ENCODE results near the gene CLEC16A.

DNA sequence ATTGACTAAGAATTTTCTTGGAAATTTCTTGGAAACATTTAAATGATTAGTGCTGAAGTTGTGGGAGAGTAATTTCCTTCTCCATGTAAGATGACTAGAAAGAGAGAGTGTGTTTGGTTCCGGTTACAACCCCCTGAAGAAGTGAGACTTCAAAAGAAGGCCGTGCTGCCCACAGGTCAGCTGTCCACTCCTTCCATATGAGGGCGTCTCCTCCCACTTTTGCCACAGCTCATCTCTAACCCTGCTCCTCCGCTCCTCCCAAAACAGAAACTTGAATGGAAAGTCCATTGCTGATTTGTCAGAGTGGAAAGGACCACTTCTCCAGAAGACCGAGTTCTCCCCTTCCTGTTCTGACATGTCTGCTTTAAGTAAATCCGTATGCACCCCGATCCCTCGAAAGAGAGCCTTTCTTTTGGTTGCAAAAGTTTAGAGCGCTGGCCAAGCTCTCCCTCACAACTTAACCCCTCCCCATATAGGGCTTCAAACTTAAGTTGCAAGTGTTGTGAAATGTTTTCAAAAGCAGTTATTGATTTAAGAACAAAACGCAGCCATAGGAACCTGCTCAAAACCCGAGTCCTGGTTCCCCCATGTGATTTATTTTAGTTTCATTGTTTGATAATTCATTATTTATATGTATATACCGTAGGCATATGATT, 182.2 kb downstream of the CLEC16A start:
- TF ChIP-seq, protein P1, sequence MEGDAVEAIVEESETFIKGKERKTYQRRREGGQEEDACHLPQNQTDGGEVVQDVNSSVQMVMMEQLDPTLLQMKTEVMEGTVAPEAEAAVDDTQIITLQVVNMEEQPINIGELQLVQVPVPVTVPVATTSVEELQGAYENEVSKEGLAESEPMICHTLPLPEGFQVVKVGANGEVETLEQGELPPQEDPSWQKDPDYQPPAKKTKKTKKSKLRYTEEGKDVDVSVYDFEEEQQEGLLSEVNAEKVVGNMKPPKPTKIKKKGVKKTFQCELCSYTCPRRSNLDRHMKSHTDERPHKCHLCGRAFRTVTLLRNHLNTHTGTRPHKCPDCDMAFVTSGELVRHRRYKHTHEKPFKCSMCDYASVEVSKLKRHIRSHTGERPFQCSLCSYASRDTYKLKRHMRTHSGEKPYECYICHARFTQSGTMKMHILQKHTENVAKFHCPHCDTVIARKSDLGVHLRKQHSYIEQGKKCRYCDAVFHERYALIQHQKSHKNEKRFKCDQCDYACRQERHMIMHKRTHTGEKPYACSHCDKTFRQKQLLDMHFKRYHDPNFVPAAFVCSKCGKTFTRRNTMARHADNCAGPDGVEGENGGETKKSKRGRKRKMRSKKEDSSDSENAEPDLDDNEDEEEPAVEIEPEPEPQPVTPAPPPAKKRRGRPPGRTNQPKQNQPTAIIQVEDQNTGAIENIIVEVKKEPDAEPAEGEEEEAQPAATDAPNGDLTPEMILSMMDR (IDR thresholded peaks at IDR 0.05 in 4 of 5, conservative IDR thresholded peaks at IDR 0.05 in 1 of 5), result no peak
- TF ChIP-seq POLR2A (IDR thresholded peaks at IDR 0.05), result no peak
